ENCODE results near the gene PRDM15.

DNA sequence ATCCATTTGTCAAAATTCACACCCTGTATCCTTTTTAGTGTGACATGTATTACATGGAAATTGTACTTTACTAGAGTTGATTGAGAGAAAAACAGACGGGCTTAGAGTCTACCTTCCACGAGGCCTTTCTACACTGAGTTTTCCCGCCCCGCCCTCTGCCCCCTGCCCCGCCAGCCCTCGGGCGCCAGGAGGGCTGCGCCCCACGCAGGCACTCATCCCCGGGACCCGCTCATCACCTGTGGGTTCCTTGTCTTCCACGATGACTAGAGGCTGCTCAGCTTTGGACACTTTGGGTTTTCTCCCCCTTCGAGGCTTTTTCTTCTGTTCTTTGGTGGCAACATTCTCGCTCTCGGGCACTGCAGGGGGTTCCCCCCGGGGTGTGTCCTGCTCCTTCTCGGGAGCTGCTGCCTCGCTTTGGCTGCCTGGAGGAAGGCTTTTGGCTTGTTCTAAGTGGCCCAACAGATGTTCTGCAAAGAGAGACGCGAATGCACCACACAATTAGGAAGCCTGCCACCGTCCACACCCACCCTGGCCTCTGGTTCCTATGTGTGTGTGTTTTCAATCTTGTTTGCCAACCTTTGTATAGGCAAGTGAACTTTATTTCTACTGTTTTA lies 39.6 kb downstream of the PRDM15 start:
- TF ChIP-seq EZH2 (IDR thresholded peaks at IDR 0.05; ENCODE audit: borderline replicate concordance, low read length): no peak
- TF ChIP-seq, protein P1, sequence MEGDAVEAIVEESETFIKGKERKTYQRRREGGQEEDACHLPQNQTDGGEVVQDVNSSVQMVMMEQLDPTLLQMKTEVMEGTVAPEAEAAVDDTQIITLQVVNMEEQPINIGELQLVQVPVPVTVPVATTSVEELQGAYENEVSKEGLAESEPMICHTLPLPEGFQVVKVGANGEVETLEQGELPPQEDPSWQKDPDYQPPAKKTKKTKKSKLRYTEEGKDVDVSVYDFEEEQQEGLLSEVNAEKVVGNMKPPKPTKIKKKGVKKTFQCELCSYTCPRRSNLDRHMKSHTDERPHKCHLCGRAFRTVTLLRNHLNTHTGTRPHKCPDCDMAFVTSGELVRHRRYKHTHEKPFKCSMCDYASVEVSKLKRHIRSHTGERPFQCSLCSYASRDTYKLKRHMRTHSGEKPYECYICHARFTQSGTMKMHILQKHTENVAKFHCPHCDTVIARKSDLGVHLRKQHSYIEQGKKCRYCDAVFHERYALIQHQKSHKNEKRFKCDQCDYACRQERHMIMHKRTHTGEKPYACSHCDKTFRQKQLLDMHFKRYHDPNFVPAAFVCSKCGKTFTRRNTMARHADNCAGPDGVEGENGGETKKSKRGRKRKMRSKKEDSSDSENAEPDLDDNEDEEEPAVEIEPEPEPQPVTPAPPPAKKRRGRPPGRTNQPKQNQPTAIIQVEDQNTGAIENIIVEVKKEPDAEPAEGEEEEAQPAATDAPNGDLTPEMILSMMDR (conservative IDR thresholded peaks at IDR 0.05 in 1 of 2, IDR thresholded peaks at IDR 0.05 in 1 of 2; ENCODE audit: extremely low read depth in 1 of 2, insufficient read depth in 1 of 2, low read depth in 1 of 2, low read length in 2 of 2): no peak

Measured in mammary epithelial cell (primary cell).